H1 (cell line): ENCODE measurements around the gene TXNDC11. TPM values are rescaled to one million over a fixed set of nuclear protein-coding genes. Genes with fewer than 3 reads are reported as not detected.

Experiments
- BACH1 ChIP-seq: IDR thresholded peaks from 2 replicates; pipeline ENCODE4 v1.6.1; 2012; ENCODE audit warnings: low read length, improper control_type of control experiment
- BRCA1 ChIP-seq: IDR thresholded peaks from 2 replicates; pipeline ENCODE4 v1.6.1; 2012; ENCODE audit warnings: low read depth, low read length, improper control_type of control experiment
- EZH2 ChIP-seq: fragments of 200-600 bp; sonication (generic); IDR thresholded peaks from 2 replicates; pipeline ENCODE4 v1.7.1; 2012; ENCODE audit warnings: low read depth, mild to moderate bottlenecking, moderate library complexity, low read length, inconsistent platforms; ENCODE audit not compliant: severe bottlenecking
- GTF2F1 ChIP-seq: IDR thresholded peaks from 2 replicates; pipeline ENCODE4 v1.6.1; 2012; ENCODE audit warnings: low read depth, low read length, improper control_type of control experiment, borderline replicate concordance
- SIN3A ChIP-seq, 2 experiments: IDR thresholded peaks in 1 of 2; conservative IDR thresholded peaks in 1 of 2; 2 replicates each; pipeline ENCODE4 v1.6.1; 2011 to 2012; ENCODE audit warnings: low read length in 2 of 2, improper control_type of control experiment in 1 of 2, low read depth in 1 of 2, mild to moderate bottlenecking in 1 of 2
- SP2 ChIP-seq: IDR thresholded peaks from 2 replicates; pipeline ENCODE4 v1.6.1; 2012; ENCODE audit warnings: mild to moderate bottlenecking, low read length, inconsistent platforms
- TAF7 ChIP-seq: optimal IDR thresholded peaks from 2 replicates; pipeline ENCODE3; 2011; ENCODE audit warnings: low read depth, mild to moderate bottlenecking, inconsistent platforms, low read length, moderate library complexity, borderline replicate concordance
- polyA plus RNA-seq, 7 experiments: library from polyadenylated mRNA; depleted of rRNA in 3 of 7; stranded (reverse) in 5 of 7; unstranded in 2 of 7; fragments of >200 nt in 5 of 7; fragments of 200-250 nt in 2 of 7; gene quantifications; 1 replicate in 5 of 7; 2 replicates in 1 of 7; 4 replicates in 1 of 7; pipeline versions ENCODE4 v1.2.1 to v1.2.3, GENCODE V29; 2011 to 2013; ENCODE audit warnings: missing spikeins in 2 of 7, mixed read lengths in 2 of 7
- total RNA-seq: library from RNA; stranded (reverse); fragmentation: NEBNext Ultra II Directional; extraction: Animal tissue kit (Norgen Biotek cat#: 25700); gene quantifications from 2 replicates; pipeline ENCODE4 v1.2.1, GENCODE V29; 2021
- TF ChIP-seq, protein P1 (sequence below): IDR thresholded peaks from 2 replicates; pipeline ENCODE4 v1.6.1; 2012; ENCODE audit warnings: low read length, inconsistent platforms

The TXNDC11 gene
- total and polyA plus RNA-seq, 2 of the 8 experiments (the other 6 are each of a cell fraction or from before 2014, with no cell fraction given), result 13.5 to 13.8 TPM

DNA sequence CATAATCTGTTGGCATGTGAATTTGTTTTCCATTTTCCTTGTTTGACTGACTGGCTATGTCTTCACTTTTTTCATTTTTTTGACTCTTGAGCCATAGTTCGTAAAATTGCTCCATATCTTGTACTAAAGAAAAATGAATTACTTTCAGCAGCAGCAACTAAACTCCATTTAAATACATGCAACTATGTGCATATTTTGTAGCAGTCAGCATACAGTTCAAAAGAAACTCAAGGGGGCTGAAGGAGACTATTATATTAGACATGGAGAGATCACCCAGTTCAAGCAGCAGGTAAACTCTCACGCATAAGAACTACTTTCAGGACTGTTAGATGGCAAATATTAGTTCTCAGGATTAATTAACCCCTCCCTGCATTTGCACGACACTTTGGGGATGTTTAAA, 13.6 kb upstream of the TXNDC11 start (continued):
- TF ChIP-seq, protein P1, sequence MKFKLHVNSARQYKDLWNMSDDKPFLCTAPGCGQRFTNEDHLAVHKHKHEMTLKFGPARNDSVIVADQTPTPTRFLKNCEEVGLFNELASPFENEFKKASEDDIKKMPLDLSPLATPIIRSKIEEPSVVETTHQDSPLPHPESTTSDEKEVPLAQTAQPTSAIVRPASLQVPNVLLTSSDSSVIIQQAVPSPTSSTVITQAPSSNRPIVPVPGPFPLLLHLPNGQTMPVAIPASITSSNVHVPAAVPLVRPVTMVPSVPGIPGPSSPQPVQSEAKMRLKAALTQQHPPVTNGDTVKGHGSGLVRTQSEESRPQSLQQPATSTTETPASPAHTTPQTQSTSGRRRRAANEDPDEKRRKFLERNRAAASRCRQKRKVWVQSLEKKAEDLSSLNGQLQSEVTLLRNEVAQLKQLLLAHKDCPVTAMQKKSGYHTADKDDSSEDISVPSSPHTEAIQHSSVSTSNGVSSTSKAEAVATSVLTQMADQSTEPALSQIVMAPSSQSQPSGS, result no peak
- no peak for TF ChIP-seq SP2
- TF ChIP-seq BRCA1, result no peak
- no peak for TF ChIP-seq SIN3A (conservative IDR thresholded peaks at IDR 0.05 in 1 of 2, IDR thresholded peaks at IDR 0.05 in 1 of 2; ENCODE audit: low read depth in 1 of 2, low read length in 2 of 2)
- TF ChIP-seq GTF2F1, result no peak
- TF ChIP-seq BACH1, result no peak
- TF ChIP-seq EZH2, result no peak
- no peak for TF ChIP-seq TAF7
